Pancreas (tissue), 10 donors: ENCODE results near the gene RASSF3. TPM values are rescaled to one million over a fixed set of nuclear protein-coding genes. Genes with fewer than 3 reads are reported as not detected.
"Not testable (repeated sequence)": the region's sequence is repeated elsewhere in the genome, so short reads cannot be mapped to it uniquely, and the experiment has no call there.

Source experiments
- ATAC-seq, 4 donors: fragments of 200-7000 bp; cut with Tn5 transposase; one replicate each; pipeline versions ENCODE4 v1.8.0 to v1.9.1; 2020; ENCODE audit warnings: mild to moderate bottlenecking in 4 of 4, moderate library complexity in 4 of 4
- DNase-seq, 6 donors: peaks; one replicate each; pipeline ENCODE4 v3.0.0-alpha.2; 2020
- FAIRE-seq: peaks from 2 replicates; lab custom pipeline; 2012; peaks lifted over from hg19 to GRCh38; lab: Jason Lieb, UNC
- H3K27ac ChIP-seq, 4 donors: fragments of 200-600 bp; sonication (generic); 1 replicate in 3 of 4; 2 replicates in 1 of 4; pipeline versions ENCODE4 v1.5.0 to v1.8.0; 2020
- H3K27me3 ChIP-seq, 4 donors: fragments of 200-600 bp; one replicate each; pipeline ENCODE4 v1.8.0; 2021
- H3K36me3 ChIP-seq, 3 donors: fragments of 200-600 bp; sonication (generic) in 1 of 3; one replicate each; pipeline versions ENCODE4 v1.5.0 to v1.8.0; 2020 to 2021
- H3K4me1 ChIP-seq, 3 donors: fragments of 200-600 bp; one replicate each; pipeline ENCODE4 v1.8.0; 2021
- H3K4me3 ChIP-seq, 4 donors: fragments of 200-600 bp; sonication (generic) in 2 of 4; one replicate each; pipeline versions ENCODE4 v1.5.0 to v1.8.0; 2020 to 2021
- H3K9me3 ChIP-seq, 4 donors: fragments of 200-600 bp; one replicate each; pipeline ENCODE4 v1.8.0; 2021
- WGBS, 2 donors: extraction: QIAGEN DNeasy Blood & Tissue Kit; methylation state at CpG; one replicate each; pipeline ENCODE4 v1.1.7; 2013; 5-methylcytosine and 5-hydroxymethylcytosine counted together
- intact Hi-C, 3 donors: fragments of 100-400 bp; cut with DNase I; formaldehyde crosslinking; loops; one replicate each; pipeline versions ENCODE4 v1.11.1 to v1.14.2; 2022
- polyA plus RNA-seq, 2 donors: library from polyadenylated mRNA; stranded (reverse); fragments of 200-250 nt; gene quantifications; one replicate each; pipeline ENCODE4 v1.2.3, GENCODE V29; 2013
- total RNA-seq, 6 donors: library from RNA; stranded (reverse); fragmentation: NEBNext Ultra II Directional in 4 of 6; extraction: Animal tissue kit (Norgen Biotek cat#: 25700) in 4 of 6; gene quantifications; one replicate each; pipeline versions ENCODE4 v1.2.1 to v1.2.4, GENCODE V29; 2021 to 2023
- TF ChIP-seq, protein P1 (sequence below), 4 donors: fragments of 200-600 bp; sonication (generic) in 3 of 4; IDR thresholded peaks; one replicate each; pipeline versions ENCODE4 v1.5.0 to v1.8.0; 2021; ENCODE audit warnings: antibody characterized with exemption in 4 of 4
- donor health status: healthy with polysubstance abuse.
- donor health status: DM: no; HTN: no; CAD: no; lungs with moderate emphysema.
- donor health status: DM: no; HTN: no; CAD: no.
- donor health status: control.
- donor health status: control.
- donor health status: Bipolar disorder and iron deficiency.
- donor health status: DM: yes; HTN: yes; CAD: no.
- donor health status: DM: no; HTN: no; CAD: no.
- donor health status: DM: no; HTN: no; CAD: no.
- donor health status: DM: yes; HTN: yes; CAD: no.

The RASSF3 gene
- total and polyA plus RNA-seq, 8 donors: 5.2 to 36.5 (median 21.5) TPM

DNA sequence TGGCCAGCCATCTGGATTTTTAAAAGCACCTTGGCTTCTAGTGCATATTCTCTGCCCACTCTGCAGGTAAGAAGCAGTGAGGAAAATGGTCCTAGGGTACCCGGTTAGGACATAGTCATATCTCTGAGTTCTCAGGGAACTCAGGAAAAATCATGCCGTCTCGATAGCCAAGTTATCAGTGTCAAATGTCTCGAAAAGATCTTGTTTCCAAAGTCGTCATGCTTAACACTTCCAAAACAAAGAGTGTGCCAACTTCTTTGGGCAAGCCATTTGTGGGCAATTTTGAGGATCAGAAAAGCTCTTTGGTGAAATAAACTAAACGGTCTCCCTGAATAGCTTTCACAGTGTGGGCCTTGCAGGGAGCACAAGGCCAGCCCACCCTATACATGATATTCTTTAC lies 39.2 kb downstream of the RASSF3 start:
- Histone ChIP-seq H3K27ac (no peak overlapping the region), H3K27me3 (no peaks in the 10 kb centered on the region)
- WGBS, 2 donors: 49 to 56% methylated on average over 6 of the region's 6 CpGs

DNA sequence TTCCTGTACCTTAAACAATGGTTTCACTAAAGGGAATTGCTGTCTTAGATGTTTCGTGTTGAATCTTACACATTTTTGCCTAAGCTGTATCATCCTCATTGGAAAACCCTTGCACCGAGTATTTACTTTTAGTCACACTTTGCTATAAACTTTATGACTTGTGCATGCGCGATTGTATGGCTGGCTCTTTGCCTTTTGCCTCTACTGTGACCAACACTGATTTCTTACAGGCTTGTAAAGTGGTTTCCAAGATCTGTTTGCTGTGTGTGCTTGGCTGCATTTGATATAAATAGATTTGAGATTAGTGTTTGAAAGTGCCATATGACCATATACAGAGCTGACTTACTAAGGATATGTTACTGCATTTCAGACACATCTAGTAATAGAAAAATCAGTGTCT lies 40.5 kb downstream of the RASSF3 start:
- Histone ChIP-seq H3K4me1 (peaks cover 0 to 26% (median 9%) of the 10 kb centered on the region in 3 donors), H3K27ac (no peak overlapping the region), H3K9me3 (no peaks in the 10 kb centered on the region), H3K36me3 (no peaks in the 10 kb centered on the region), H3K27me3 (no peaks in the 10 kb centered on the region), H3K4me3 (no peak overlapping the region)
- intact Hi-C loops: no loop called here
- WGBS, 2 donors: 62 to 63% methylated on average over 4 of the region's 4 CpGs
- ATAC-seq (peak in 2 of 4 donors; percentile 11 to 30), DNase-seq (no peak), FAIRE-seq (peak; percentile 59)
- TF ChIP-seq, protein P1, sequence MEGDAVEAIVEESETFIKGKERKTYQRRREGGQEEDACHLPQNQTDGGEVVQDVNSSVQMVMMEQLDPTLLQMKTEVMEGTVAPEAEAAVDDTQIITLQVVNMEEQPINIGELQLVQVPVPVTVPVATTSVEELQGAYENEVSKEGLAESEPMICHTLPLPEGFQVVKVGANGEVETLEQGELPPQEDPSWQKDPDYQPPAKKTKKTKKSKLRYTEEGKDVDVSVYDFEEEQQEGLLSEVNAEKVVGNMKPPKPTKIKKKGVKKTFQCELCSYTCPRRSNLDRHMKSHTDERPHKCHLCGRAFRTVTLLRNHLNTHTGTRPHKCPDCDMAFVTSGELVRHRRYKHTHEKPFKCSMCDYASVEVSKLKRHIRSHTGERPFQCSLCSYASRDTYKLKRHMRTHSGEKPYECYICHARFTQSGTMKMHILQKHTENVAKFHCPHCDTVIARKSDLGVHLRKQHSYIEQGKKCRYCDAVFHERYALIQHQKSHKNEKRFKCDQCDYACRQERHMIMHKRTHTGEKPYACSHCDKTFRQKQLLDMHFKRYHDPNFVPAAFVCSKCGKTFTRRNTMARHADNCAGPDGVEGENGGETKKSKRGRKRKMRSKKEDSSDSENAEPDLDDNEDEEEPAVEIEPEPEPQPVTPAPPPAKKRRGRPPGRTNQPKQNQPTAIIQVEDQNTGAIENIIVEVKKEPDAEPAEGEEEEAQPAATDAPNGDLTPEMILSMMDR (IDR thresholded peaks at IDR 0.05): no peak

More for the DNA sequence above, 39.2 kb downstream of the RASSF3 start:
- Histone ChIP-seq H3K36me3 (no peaks in the 10 kb centered on the region), H3K4me1 (peaks cover 0 to 16% (median 0%) of the 10 kb centered on the region in 3 donors), H3K9me3 (no peaks in the 10 kb centered on the region), H3K4me3 (no peak overlapping the region)
- DNase-seq: no peak
- peak in 3 of 4 donors; percentile 20 to 52 (median 39) for ATAC-seq
- TF ChIP-seq, protein P1 (IDR thresholded peaks at IDR 0.05): no peak
- FAIRE-seq: no peak
- intact Hi-C loops: no loop called here

DNA sequence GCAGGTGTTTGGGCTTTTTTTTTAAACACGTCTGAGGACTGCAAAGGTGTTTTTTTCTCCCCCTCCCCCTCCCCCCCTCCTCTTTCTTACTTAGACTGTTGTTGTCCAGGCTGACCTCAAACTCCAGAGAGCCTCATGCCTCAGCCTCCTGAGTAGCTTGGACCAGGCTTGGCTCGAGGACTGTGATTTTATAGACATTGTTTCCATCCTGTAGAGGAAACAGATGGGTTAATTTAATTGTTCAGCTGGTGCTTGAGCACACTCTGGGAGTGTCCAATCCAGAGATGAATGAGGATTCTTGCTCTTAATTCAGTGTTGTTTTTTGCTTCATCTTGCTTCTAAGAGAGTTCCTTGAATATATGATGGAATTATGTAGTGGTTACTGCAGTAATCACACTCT lies 42.1 kb downstream of the RASSF3 start:
- Histone ChIP-seq H3K27ac (no peak overlapping the region), H3K4me1 (peaks cover 5 to 41% (median 24%) of the 10 kb centered on the region in 3 donors), H3K36me3 (no peaks in the 10 kb centered on the region), H3K27me3 (no peaks in the 10 kb centered on the region), H3K4me3 (no peak overlapping the region), H3K9me3 (no peaks in the 10 kb centered on the region)
- no peak for ATAC-seq
- WGBS, 2 donors: 55 to 72% methylated on average over 2 of the region's 2 CpGs
- TF ChIP-seq, protein P1 (IDR thresholded peaks at IDR 0.05): no peak
- intact Hi-C loops: no loop called here
- DNase-seq: no peak
- FAIRE-seq: no peak

DNA sequence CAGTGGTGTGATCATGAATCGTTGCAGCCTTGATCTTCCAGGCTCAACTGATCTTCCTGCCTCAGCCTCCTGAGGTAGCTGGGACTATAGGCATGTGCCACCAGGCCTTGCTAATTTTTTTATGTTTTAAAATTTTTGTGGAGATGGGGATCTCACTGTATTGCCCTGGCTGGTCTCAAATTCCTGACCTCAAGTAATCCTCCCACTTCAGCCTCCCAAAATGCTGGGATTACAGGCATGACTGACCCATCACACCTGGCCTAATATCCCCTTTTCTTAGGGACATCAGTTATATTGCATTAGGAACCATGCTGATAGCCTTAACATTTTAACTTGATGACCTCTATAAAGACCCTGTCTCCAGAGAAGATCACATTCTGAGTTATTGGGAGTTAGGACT lies 42.8 kb downstream of the RASSF3 start:
- peaks cover 8 to 49% (median 25%) of the 10 kb centered on the region in 3 donors for H3K4me1 ChIP-seq

DNA sequence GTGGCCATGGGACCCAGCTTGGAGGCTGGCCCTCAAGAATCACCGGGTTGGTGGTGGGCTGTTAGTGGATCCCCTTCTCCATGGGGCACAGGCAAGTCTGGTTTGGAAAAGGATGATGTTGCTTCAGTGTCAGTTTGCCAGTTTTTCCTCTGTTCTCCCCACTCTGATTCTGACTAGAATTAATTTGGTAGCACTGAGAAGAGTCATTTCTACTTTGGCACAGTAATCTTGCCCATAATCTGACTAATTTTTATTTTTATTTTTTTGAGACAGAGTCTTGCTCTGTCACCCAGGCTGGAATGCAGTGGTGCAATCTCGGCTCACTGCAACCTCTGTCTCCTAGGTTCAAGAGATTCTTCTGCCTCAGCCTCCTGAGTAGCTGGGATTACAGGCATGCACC lies 43.6 kb downstream of the RASSF3 start:
- H3K36me3 ChIP-seq, DNase-seq, H3K9me3 ChIP-seq, H3K27ac ChIP-seq, ATAC-seq, H3K27me3 ChIP-seq, FAIRE-seq, intact Hi-C loops, H3K4me3 ChIP-seq: not testable (repeated sequence)
- H3K4me1 ChIP-seq: peaks cover 16 to 49% (median 25%) of the 10 kb centered on the region in 3 donors
- 90 to 94% methylated on average over 2 of the region's 2 CpGs for WGBS, 2 donors

More for the DNA sequence above, 42.8 kb downstream of the RASSF3 start:
- Histone ChIP-seq H3K27me3 (no peaks in the 10 kb centered on the region), H3K36me3 (no peaks in the 10 kb centered on the region), H3K4me3 (no peak overlapping the region), H3K27ac (no peak overlapping the region), H3K9me3 (no peaks in the 10 kb centered on the region)
- FAIRE-seq (no peak), DNase-seq (no peak), ATAC-seq (no peak)
- intact Hi-C loops: no loop called here
- 81 to 93% methylated on average over 1 of the region's 1 CpG for WGBS, 2 donors
- TF ChIP-seq, protein P1 (IDR thresholded peaks at IDR 0.05): no peak
